ENCODE data around the gene ZFP92.

DNA sequence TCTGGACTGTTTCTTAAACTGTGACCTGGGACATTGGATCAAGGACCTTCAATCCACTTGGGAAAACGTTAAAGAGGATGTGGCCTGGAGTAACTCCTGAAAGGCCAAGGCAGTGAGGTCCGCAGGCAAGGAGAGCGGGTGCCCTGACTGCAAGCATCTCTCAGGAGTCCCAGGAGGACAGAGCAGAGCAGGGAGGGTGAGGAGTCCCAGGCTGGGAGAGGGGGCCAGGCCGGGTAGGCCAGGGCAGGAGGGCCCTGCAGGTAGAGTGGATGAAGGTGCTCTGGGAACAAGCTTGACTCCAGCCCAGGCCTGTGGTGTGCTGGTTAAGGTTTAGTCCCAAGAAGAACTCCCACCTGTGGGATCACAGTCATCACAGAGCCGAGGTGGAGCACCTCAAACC, 23.9 kb upstream of the ZFP92 start:
- TF ChIP-seq CTCF (optimal IDR thresholded peaks at IDR 0.05 in 1 of 3, IDR thresholded peaks at IDR 0.05 in 1 of 3, conservative IDR thresholded peaks at IDR 0.05 in 1 of 3; ENCODE audit: extremely low read depth in 1 of 3, insufficient read depth in 2 of 3, low read length in 3 of 3): no peak
- no peak for TF ChIP-seq EZH2 (IDR thresholded peaks at IDR 0.05; ENCODE audit: low read length)

All from keratinocyte (primary cell).